Ovary (tissue), 3 donors: ENCODE data around the gene TLE2.
A peak's percentile ranks its signal among the peaks of the same experiment; 100 is the strongest.

Source experiments
- CTCF ChIP-seq, 3 donors: fragments of 450-650 bp in 2 of 3; fragments of 200-600 bp in 1 of 3; IDR thresholded peaks; one replicate each; pipeline versions ENCODE4 v1.5.1 to v1.8.0; 2016 to 2022; ENCODE audit warnings: antibody characterized with exemption in 3 of 3, mild to moderate bottlenecking in 1 of 3
- EP300 ChIP-seq: sonication (generic); formaldehyde crosslinking; IDR thresholded peaks from one replicate; pipeline ENCODE4 v1.6.1; 2017; ENCODE audit warnings: antibody characterized with exemption
- POLR2A ChIP-seq: fragments of 450-650 bp; IDR thresholded peaks from one replicate; pipeline ENCODE4 v1.6.1; 2017; ENCODE audit warnings: antibody characterized with exemption, mild to moderate bottlenecking, moderate library complexity
- donor health status: DM: no; HTN: no; CAD: no.

GRCh38 chr19:2984215-2984528, 44.9 kb downstream of the TLE2 start:
- TF ChIP-seq CTCF (IDR thresholded peaks at IDR 0.05) (no peak), EP300 (no peak), POLR2A (peak; percentile 34)
